ENCODE results near the gene FANCC. TPM values are rescaled to one million over a fixed set of nuclear protein-coding genes. Genes with fewer than 3 reads are reported as not detected.

FANCC gene
- total and polyA plus RNA-seq, 2 of the 13 experiments (the other 11 are each of a cell fraction or from before 2014, with no cell fraction given) = 7.4 to 8.6 TPM

DNA sequence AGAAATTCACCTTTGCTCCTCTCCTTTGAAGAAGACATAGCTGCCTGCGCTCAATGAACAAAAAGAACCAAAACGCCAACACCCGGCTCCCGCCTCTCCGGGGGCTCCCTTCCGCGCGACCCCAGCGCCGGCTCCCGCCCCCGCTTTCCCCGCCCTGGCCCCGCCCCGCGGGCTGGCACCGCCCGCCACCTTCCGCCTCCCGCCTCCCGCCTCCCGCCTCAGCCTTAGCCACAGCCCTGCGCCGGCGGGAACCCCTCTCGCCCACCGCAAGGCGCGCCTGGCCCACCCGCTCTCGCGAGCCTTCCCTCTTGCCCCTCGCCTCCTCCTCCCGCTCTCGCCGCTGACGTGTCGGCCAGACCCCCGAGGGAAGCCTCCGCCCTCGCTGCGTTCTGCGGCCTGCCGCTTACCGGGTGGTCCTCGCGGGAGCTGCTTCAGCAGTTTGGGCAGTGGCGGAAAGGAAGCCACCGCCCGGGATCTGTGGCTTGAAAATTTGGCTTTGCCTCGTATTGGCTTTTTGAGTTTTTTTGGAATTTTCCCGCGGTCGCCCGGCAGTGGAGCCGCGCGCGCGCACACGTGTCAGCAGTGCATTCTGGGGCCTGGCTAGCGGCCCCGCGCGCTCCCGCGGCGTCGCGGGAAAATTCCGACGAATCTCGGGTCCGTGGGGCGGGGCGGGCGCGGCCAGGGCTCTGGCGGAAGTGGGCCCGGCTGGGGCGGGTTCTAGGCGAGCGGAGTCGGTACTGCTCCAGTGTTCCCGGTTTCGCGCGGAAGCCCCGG, at the start of gene FANCC (continued):
- TF ChIP-seq ZSCAN20 (CRISPR knock-in tag; IDR thresholded peaks at IDR 0.05; ENCODE audit: borderline replicate concordance) = no peak
- no peak for TF ChIP-seq ZNF460 (CRISPR knock-in tag; IDR thresholded peaks at IDR 0.05; ENCODE audit: borderline replicate concordance)
- TF ChIP-seq RNF2 (conservative IDR thresholded peaks at IDR 0.05; ENCODE audit: low read depth) = peak; percentile 93
- peak; percentile 83 for TF ChIP-seq HNF1B (CRISPR knock-in tag; IDR thresholded peaks at IDR 0.05)
- TF ChIP-seq KDM3A (CRISPR knock-in tag; IDR thresholded peaks at IDR 0.05; ENCODE audit: low read depth) = peak; percentile 83; the same call in 1 of the 2 replicates
- no peak for TF ChIP-seq ZBTB1 (CRISPR knock-in tag; IDR thresholded peaks at IDR 0.05; ENCODE audit: borderline replicate concordance)
- TF ChIP-seq RELA (CRISPR knock-in tag; IDR thresholded peaks at IDR 0.05) = no peak
- no peak for TF ChIP-seq JDP2 (CRISPR knock-in tag; IDR thresholded peaks at IDR 0.05; ENCODE audit: borderline replicate concordance)
- no peak for TF ChIP-seq ATAD3A (CRISPR knock-in tag; IDR thresholded peaks at IDR 0.05)
- TF ChIP-seq, protein P1, sequence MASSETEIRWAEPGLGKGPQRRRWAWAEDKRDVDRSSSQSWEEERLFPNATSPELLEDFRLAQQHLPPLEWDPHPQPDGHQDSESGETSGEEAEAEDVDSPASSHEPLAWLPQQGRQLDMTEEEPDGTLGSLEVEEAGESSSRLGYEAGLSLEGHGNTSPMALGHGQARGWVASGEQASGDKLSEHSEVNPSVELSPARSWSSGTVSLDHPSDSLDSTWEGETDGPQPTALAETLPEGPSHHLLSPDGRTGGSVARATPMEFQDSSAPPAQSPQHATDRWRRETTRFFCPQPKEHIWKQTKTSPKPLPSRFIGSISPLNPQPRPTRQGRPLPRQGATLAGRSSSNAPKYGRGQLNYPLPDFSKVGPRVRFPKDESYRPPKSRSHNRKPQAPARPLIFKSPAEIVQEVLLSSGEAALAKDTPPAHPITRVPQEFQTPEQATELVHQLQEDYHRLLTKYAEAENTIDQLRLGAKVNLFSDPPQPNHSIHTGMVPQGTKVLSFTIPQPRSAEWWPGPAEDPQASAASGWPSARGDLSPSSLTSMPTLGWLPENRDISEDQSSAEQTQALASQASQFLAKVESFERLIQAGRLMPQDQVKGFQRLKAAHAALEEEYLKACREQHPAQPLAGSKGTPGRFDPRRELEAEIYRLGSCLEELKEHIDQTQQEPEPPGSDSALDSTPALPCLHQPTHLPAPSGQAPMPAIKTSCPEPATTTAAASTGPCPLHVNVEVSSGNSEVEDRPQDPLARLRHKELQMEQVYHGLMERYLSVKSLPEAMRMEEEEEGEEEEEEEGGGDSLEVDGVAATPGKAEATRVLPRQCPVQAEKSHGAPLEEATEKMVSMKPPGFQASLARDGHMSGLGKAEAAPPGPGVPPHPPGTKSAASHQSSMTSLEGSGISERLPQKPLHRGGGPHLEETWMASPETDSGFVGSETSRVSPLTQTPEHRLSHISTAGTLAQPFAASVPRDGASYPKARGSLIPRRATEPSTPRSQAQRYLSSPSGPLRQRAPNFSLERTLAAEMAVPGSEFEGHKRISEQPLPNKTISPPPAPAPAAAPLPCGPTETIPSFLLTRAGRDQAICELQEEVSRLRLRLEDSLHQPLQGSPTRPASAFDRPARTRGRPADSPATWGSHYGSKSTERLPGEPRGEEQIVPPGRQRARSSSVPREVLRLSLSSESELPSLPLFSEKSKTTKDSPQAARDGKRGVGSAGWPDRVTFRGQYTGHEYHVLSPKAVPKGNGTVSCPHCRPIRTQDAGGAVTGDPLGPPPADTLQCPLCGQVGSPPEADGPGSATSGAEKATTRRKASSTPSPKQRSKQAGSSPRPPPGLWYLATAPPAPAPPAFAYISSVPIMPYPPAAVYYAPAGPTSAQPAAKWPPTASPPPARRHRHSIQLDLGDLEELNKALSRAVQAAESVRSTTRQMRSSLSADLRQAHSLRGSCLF (CRISPR knock-in tag; IDR thresholded peaks at IDR 0.05; ENCODE audit: borderline replicate concordance) = 0 out of 2 replicates have a peak, but pooled peaks have one; percentile 37
- TF ChIP-seq REPIN1 (CRISPR knock-in tag; IDR thresholded peaks at IDR 0.05; ENCODE audit: borderline replicate concordance, low read depth) = peak; percentile 68; the same call in 1 of the 2 replicates
- TF ChIP-seq ZNF276 (CRISPR knock-in tag; IDR thresholded peaks at IDR 0.05; ENCODE audit: low read depth) = no peak
- TF ChIP-seq NBN (conservative IDR thresholded peaks at IDR 0.05) = no peak
- no peak for TF ChIP-seq ARNT (IDR thresholded peaks at IDR 0.05)
- TF ChIP-seq ZNF598 (CRISPR knock-in tag; IDR thresholded peaks at IDR 0.05; ENCODE audit: borderline replicate concordance) = no peak
- TF ChIP-seq ZNF839 (CRISPR knock-in tag; IDR thresholded peaks at IDR 0.05; ENCODE audit: borderline replicate concordance) = no peak
- TF ChIP-seq HNRNPL (IDR thresholded peaks at IDR 0.05; ENCODE audit: low read depth, low read length) = 0 out of 2 replicates have a peak, but pooled peaks have one; percentile 45
- no peak for TF ChIP-seq NR2F6 (IDR thresholded peaks at IDR 0.05)
- TF ChIP-seq NR2F6 (CRISPR knock-in tag; IDR thresholded peaks at IDR 0.05) = peak; percentile 15; the same call in 1 of the 2 replicates
- TF ChIP-seq ISL2 (CRISPR knock-in tag; IDR thresholded peaks at IDR 0.05) = peak; percentile 41; the same call in 1 of the 2 replicates
- TF ChIP-seq, protein P2, sequence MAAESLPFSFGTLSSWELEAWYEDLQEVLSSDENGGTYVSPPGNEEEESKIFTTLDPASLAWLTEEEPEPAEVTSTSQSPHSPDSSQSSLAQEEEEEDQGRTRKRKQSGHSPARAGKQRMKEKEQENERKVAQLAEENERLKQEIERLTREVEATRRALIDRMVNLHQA (CRISPR knock-in tag; IDR thresholded peaks at IDR 0.05) = no peak
- peak; percentile 53; the same call in 1 of the 2 replicates for TF ChIP-seq ZNF296 (CRISPR knock-in tag; conservative IDR thresholded peaks at IDR 0.05)
- peak; percentile 66; the same call in 1 of the 2 replicates for TF ChIP-seq GZF1 (CRISPR knock-in tag; IDR thresholded peaks at IDR 0.05)
